ENCODE data around the gene MAB21L3. TPM values are rescaled to one million over a fixed set of nuclear protein-coding genes. Genes with fewer than 3 reads are reported as not detected.
"Not testable (repeated sequence)": the region's sequence is repeated elsewhere in the genome, so short reads cannot be mapped to it uniquely, and the experiment has no call there.

The MAB21L3 gene
- total and polyA plus RNA-seq, 2 donors, result 0.14 to 0.23 TPM

GRCh38 chr1:116146447-116147113 lies 35.4 kb downstream of the MAB21L3 start:
- not testable (repeated sequence) for H3K9me3 ChIP-seq (ENCODE audit: control insufficient read depth in 2 of 2, insufficient read depth in 1 of 2, low read length in 1 of 2); H3K36me3 ChIP-seq (ENCODE audit: control insufficient read depth in 2 of 2, insufficient read depth in 2 of 2, low read length in 1 of 2); H3K27ac ChIP-seq (ENCODE audit: low read depth in 1 of 2, low read length in 1 of 2); H3K27me3 ChIP-seq (ENCODE audit: control insufficient read depth in 2 of 2, insufficient read depth in 1 of 2, low read length in 1 of 2); H3K4me3 ChIP-seq (ENCODE audit: low read length in 2 of 2); DNase-seq (ENCODE audit: low read depth in 6 of 9, low spot score in 9 of 9); H3K4me1 ChIP-seq (ENCODE audit: control insufficient read depth in 2 of 2, insufficient read depth in 2 of 2, low read length in 2 of 2)
- WGBS, result 96% methylated on average over 37 of the region's 37 CpGs

- no peak overlapping the region for H3K4me3 ChIP-seq (ENCODE audit: low read length in 2 of 2)
- peaks cover 0 to 12% of the 10 kb centered on the region in 2 donors for H3K4me1 ChIP-seq (ENCODE audit: control insufficient read depth in 2 of 2, insufficient read depth in 2 of 2, low read length in 2 of 2)
- no peak for DNase-seq (ENCODE audit: low read depth in 6 of 9, low spot score in 9 of 9)
- H3K27ac ChIP-seq (ENCODE audit: low read depth in 1 of 2, low read length in 1 of 2), result no peak overlapping the region
- no peaks in the 10 kb centered on the region for H3K27me3 ChIP-seq (ENCODE audit: control insufficient read depth in 2 of 2, insufficient read depth in 1 of 2, low read length in 1 of 2)
- no peaks in the 10 kb centered on the region for H3K9me3 ChIP-seq (ENCODE audit: control insufficient read depth in 2 of 2, insufficient read depth in 1 of 2, low read length in 1 of 2)
- H3K36me3 ChIP-seq (ENCODE audit: control insufficient read depth in 2 of 2, insufficient read depth in 2 of 2, low read length in 1 of 2), result no peaks in the 10 kb centered on the region
- WGBS, result 98% methylated on average over 3 of the region's 3 CpGs
These were observed 35.9 kb downstream of the MAB21L3 start for GRCh38 chr1:116147114-116147510.

- Histone ChIP-seq H3K9me3 (ENCODE audit: control insufficient read depth in 2 of 2, insufficient read depth in 1 of 2, low read length in 1 of 2) (no peaks in the 10 kb centered on the region), H3K4me1 (ENCODE audit: control insufficient read depth in 2 of 2, insufficient read depth in 2 of 2, low read length in 2 of 2) (peaks cover 3 to 12% of the 10 kb centered on the region in 2 donors), H3K4me3 (ENCODE audit: low read length in 2 of 2) (no peak overlapping the region), H3K27me3 (ENCODE audit: control insufficient read depth in 2 of 2, insufficient read depth in 1 of 2, low read length in 1 of 2) (no peaks in the 10 kb centered on the region), H3K36me3 (ENCODE audit: control insufficient read depth in 2 of 2, insufficient read depth in 2 of 2, low read length in 1 of 2) (no peaks in the 10 kb centered on the region), H3K27ac (ENCODE audit: low read depth in 1 of 2, low read length in 1 of 2) (no peak overlapping the region)
- WGBS, result 95% methylated on average over 4 of the region's 4 CpGs
- DNase-seq (ENCODE audit: low read depth in 6 of 9, low spot score in 9 of 9), result no peak
These were observed 36.8 kb downstream of the MAB21L3 start for GRCh38 chr1:116147972-116148371.

- no peak for DNase-seq (ENCODE audit: low read depth in 6 of 9, low spot score in 9 of 9)
These were observed 37.8 kb downstream of the MAB21L3 start for GRCh38 chr1:116148967-116149366.

GRCh38 chr1:116150368-116150767 lies 39.2 kb downstream of the MAB21L3 start:
- H3K4me3 ChIP-seq (ENCODE audit: low read length in 2 of 2), result no peak overlapping the region
- H3K27me3 ChIP-seq (ENCODE audit: control insufficient read depth in 2 of 2, insufficient read depth in 1 of 2, low read length in 1 of 2), result no peaks in the 10 kb centered on the region
- DNase-seq (ENCODE audit: low read depth in 6 of 9, low spot score in 9 of 9), result no peak
- no peaks in the 10 kb centered on the region for H3K9me3 ChIP-seq (ENCODE audit: control insufficient read depth in 2 of 2, insufficient read depth in 1 of 2, low read length in 1 of 2)
- H3K4me1 ChIP-seq (ENCODE audit: control insufficient read depth in 2 of 2, insufficient read depth in 2 of 2, low read length in 2 of 2), result peaks cover 3 to 12% of the 10 kb centered on the region in 2 donors
- no peak overlapping the region for H3K27ac ChIP-seq (ENCODE audit: low read depth in 1 of 2, low read length in 1 of 2)
- 97% methylated on average over 4 of the region's 4 CpGs for WGBS
- H3K36me3 ChIP-seq (ENCODE audit: control insufficient read depth in 2 of 2, insufficient read depth in 2 of 2, low read length in 1 of 2), result no peaks in the 10 kb centered on the region

More at GRCh38 chr1:116148967-116149366, 37.8 kb downstream of the MAB21L3 start:
- no peak overlapping the region for H3K27ac ChIP-seq (ENCODE audit: low read depth in 1 of 2, low read length in 1 of 2)
- no peaks in the 10 kb centered on the region for H3K36me3 ChIP-seq (ENCODE audit: control insufficient read depth in 2 of 2, insufficient read depth in 2 of 2, low read length in 1 of 2)
- no peak overlapping the region for H3K4me3 ChIP-seq (ENCODE audit: low read length in 2 of 2)
- no peaks in the 10 kb centered on the region for H3K9me3 ChIP-seq (ENCODE audit: control insufficient read depth in 2 of 2, insufficient read depth in 1 of 2, low read length in 1 of 2)
- WGBS, result 94% methylated on average over 3 of the region's 3 CpGs
- no peaks in the 10 kb centered on the region for H3K27me3 ChIP-seq (ENCODE audit: control insufficient read depth in 2 of 2, insufficient read depth in 1 of 2, low read length in 1 of 2)
- H3K4me1 ChIP-seq (ENCODE audit: control insufficient read depth in 2 of 2, insufficient read depth in 2 of 2, low read length in 2 of 2), result peaks cover 3 to 12% of the 10 kb centered on the region in 2 donors

- DNase-seq (ENCODE audit: low read depth in 6 of 9, low spot score in 9 of 9), result peak in 8 of 9 donors; percentile 56 to 85 (median 65)
- WGBS, result 8% methylated on average over 46 of the region's 46 CpGs
- H3K27me3 ChIP-seq (ENCODE audit: control insufficient read depth in 2 of 2, insufficient read depth in 1 of 2, low read length in 1 of 2), result no peaks in the 10 kb centered on the region
- H3K4me3 ChIP-seq (ENCODE audit: low read length in 2 of 2), result peak overlapping the region; percentile 21 to 33
- no peaks in the 10 kb centered on the region for H3K9me3 ChIP-seq (ENCODE audit: control insufficient read depth in 2 of 2, insufficient read depth in 1 of 2, low read length in 1 of 2)
- H3K36me3 ChIP-seq (ENCODE audit: control insufficient read depth in 2 of 2, insufficient read depth in 2 of 2, low read length in 1 of 2), result no peaks in the 10 kb centered on the region
- peaks cover 3 to 12% of the 10 kb centered on the region in 2 donors for H3K4me1 ChIP-seq (ENCODE audit: control insufficient read depth in 2 of 2, insufficient read depth in 2 of 2, low read length in 2 of 2)
- peak overlapping the region; percentile 55 to 82 for H3K27ac ChIP-seq (ENCODE audit: low read depth in 1 of 2, low read length in 1 of 2)
These were observed 40.8 kb downstream of the MAB21L3 start for GRCh38 chr1:116151739-116152576.

GRCh38 chr1:116152577-116152943 lies 41.4 kb downstream of the MAB21L3 start:
- peak overlapping the region in 1 of 2 donors; percentile 21 for H3K4me3 ChIP-seq (ENCODE audit: low read length in 2 of 2)
- DNase-seq (ENCODE audit: low read depth in 6 of 9, low spot score in 9 of 9), result no peak
- H3K4me1 ChIP-seq (ENCODE audit: control insufficient read depth in 2 of 2, insufficient read depth in 2 of 2, low read length in 2 of 2), result peaks cover 3 to 12% of the 10 kb centered on the region in 2 donors
- H3K36me3 ChIP-seq (ENCODE audit: control insufficient read depth in 2 of 2, insufficient read depth in 2 of 2, low read length in 1 of 2), result no peaks in the 10 kb centered on the region
- H3K27me3 ChIP-seq (ENCODE audit: control insufficient read depth in 2 of 2, insufficient read depth in 1 of 2, low read length in 1 of 2), result no peaks in the 10 kb centered on the region
- WGBS, result 83% methylated on average over 3 of the region's 4 CpGs
- peak overlapping the region in 1 of 2 donors; percentile 64 for H3K27ac ChIP-seq (ENCODE audit: low read depth in 1 of 2, low read length in 1 of 2)
- H3K9me3 ChIP-seq (ENCODE audit: control insufficient read depth in 2 of 2, insufficient read depth in 1 of 2, low read length in 1 of 2), result no peaks in the 10 kb centered on the region

- no peak overlapping the region for H3K4me3 ChIP-seq (ENCODE audit: low read length in 2 of 2)
- H3K27ac ChIP-seq (ENCODE audit: low read depth in 1 of 2, low read length in 1 of 2), result no peak overlapping the region
- H3K27me3 ChIP-seq (ENCODE audit: control insufficient read depth in 2 of 2, insufficient read depth in 1 of 2, low read length in 1 of 2), result no peaks in the 10 kb centered on the region
- no peaks in the 10 kb centered on the region for H3K36me3 ChIP-seq (ENCODE audit: control insufficient read depth in 2 of 2, insufficient read depth in 2 of 2, low read length in 1 of 2)
- H3K4me1 ChIP-seq (ENCODE audit: control insufficient read depth in 2 of 2, insufficient read depth in 2 of 2, low read length in 2 of 2), result peaks cover 3 to 12% of the 10 kb centered on the region in 2 donors
- no peak for DNase-seq (ENCODE audit: low read depth in 6 of 9, low spot score in 9 of 9)
- 97% methylated on average over 4 of the region's 4 CpGs for WGBS
- H3K9me3 ChIP-seq (ENCODE audit: control insufficient read depth in 2 of 2, insufficient read depth in 1 of 2, low read length in 1 of 2), result no peaks in the 10 kb centered on the region
These were observed 41.9 kb downstream of the MAB21L3 start for GRCh38 chr1:116152950-116153691.

DNA sequence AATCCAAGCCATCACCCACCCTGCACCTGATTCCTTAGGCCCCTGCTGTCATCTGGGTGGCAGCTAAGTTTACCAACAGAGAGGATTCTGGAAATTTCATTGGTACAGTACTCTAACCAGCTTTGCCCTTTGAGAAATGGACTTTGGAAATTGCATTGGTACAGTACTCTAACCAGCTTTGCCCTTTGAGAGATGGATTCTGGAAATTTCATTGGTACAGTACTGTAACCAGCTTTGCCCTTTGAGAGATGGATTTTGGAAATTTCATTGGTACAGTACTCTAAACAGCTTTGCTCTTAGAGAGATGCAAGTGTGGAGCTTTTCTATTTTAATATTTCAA lies 42.5 kb downstream of the MAB21L3 start:
- Histone ChIP-seq H3K9me3 (ENCODE audit: control insufficient read depth in 2 of 2, insufficient read depth in 1 of 2, low read length in 1 of 2) (no peaks in the 10 kb centered on the region), H3K27ac (ENCODE audit: low read depth in 1 of 2, low read length in 1 of 2) (no peak overlapping the region)
- DNase-seq (ENCODE audit: low read depth in 6 of 9, low spot score in 9 of 9), result no peak

More for the DNA sequence above, 42.5 kb downstream of the MAB21L3 start:
- H3K4me1 ChIP-seq (ENCODE audit: control insufficient read depth in 2 of 2, insufficient read depth in 2 of 2, low read length in 2 of 2), result peaks cover 3 to 12% of the 10 kb centered on the region in 2 donors
- H3K4me3 ChIP-seq (ENCODE audit: low read length in 2 of 2), result no peak overlapping the region
- no peaks in the 10 kb centered on the region for H3K27me3 ChIP-seq (ENCODE audit: control insufficient read depth in 2 of 2, insufficient read depth in 1 of 2, low read length in 1 of 2)
- no peaks in the 10 kb centered on the region for H3K36me3 ChIP-seq (ENCODE audit: control insufficient read depth in 2 of 2, insufficient read depth in 2 of 2, low read length in 1 of 2)
